ENCODE measurements around the gene GNAS. TPM values are rescaled to one million over a fixed set of nuclear protein-coding genes. Genes with fewer than 3 reads are reported as not detected.

GNAS gene
- total and polyA plus RNA-seq, 9 of the 15 experiments (the other 6 are each of a cell fraction or from before 2014, with no cell fraction given): 128 to 648 (median 266) TPM

DNA sequence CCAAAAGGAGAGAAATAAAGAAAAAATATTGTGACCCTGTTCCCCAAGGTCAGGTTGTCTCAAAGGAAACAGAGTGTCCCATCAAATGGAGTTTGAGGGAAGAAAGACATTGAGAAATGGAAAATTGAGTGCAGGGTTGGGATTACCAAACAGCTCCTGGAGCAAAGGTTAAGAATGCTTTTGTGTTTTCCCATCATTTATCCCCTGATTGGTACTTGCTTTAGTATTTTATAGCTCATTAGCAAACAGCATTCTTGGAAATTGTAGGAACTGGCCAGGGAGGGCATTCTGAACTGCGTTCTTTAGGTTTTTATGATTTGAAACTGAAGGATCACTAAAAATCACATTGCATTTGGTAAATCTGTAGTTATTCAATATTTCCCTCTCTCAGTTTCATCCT is 69.5 kb downstream of the GNAS start:
- H2AFZ ChIP-seq (ENCODE audit: low read depth, low read length): no peak overlapping the region
- H3K36me3 ChIP-seq (ENCODE audit: control insufficient read depth, insufficient read depth, low read length): no peaks in the 10 kb centered on the region
- in situ Hi-C loops (cut with MboI): no loop called here
- no peaks in the 10 kb centered on the region for H3K9me1 ChIP-seq (ENCODE audit: control insufficient read depth, insufficient read depth, low read length)
- DNase-seq (ENCODE audit: extremely low read depth in 1 of 4, low spot score in 3 of 4) (no peak), FAIRE-seq (no peak), ATAC-seq (no peak)
- CTCF ChIA-PET (ENCODE audit: low intra/inter-chr PET ratio): no interaction called here
- no peaks in the 10 kb centered on the region for H3K9me3 ChIP-seq (replicated peaks; ENCODE audit: control insufficient read depth, insufficient read depth, low read depth, low read length)
- no peak overlapping the region for H3K9ac ChIP-seq (ENCODE audit: insufficient read depth in 1 of 2, low read depth in 2 of 2, low read length in 2 of 2)
- H3K79me2 ChIP-seq (ENCODE audit: control insufficient read depth, insufficient read depth, low read length): no peaks in the 10 kb centered on the region
- peaks cover 5 to 12% of the 10 kb centered on the region in 2 experiments; a peak in 4 of 5 replicates for H3K27me3 ChIP-seq (ENCODE audit: control insufficient read depth in 2 of 2, insufficient read depth in 2 of 2, low read length in 2 of 2)
- BruUV-seq (replicated peaks): no TSS peak
- H3K4me1 ChIP-seq (replicated peaks in 1 of 2; ENCODE audit: control insufficient read depth in 2 of 2, insufficient read depth in 2 of 2, low read length in 2 of 2): no peaks in the 10 kb centered on the region; a peak in 1 of 5 replicates
- no peak for TF ChIP-seq NUFIP1 (IDR thresholded peaks at IDR 0.05; ENCODE audit: partially characterized antibody)
- TF ChIP-seq FOXK2 (conservative IDR thresholded peaks at IDR 0.05 in 1 of 2, IDR thresholded peaks at IDR 0.05 in 1 of 2; ENCODE audit: low read depth in 2 of 2): no peak
- TF ChIP-seq, protein P1, sequence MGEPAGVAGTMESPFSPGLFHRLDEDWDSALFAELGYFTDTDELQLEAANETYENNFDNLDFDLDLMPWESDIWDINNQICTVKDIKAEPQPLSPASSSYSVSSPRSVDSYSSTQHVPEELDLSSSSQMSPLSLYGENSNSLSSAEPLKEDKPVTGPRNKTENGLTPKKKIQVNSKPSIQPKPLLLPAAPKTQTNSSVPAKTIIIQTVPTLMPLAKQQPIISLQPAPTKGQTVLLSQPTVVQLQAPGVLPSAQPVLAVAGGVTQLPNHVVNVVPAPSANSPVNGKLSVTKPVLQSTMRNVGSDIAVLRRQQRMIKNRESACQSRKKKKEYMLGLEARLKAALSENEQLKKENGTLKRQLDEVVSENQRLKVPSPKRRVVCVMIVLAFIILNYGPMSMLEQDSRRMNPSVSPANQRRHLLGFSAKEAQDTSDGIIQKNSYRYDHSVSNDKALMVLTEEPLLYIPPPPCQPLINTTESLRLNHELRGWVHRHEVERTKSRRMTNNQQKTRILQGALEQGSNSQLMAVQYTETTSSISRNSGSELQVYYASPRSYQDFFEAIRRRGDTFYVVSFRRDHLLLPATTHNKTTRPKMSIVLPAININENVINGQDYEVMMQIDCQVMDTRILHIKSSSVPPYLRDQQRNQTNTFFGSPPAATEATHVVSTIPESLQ (CRISPR knock-in tag; IDR thresholded peaks at IDR 0.05): no peak
- TF ChIP-seq, protein P2, sequence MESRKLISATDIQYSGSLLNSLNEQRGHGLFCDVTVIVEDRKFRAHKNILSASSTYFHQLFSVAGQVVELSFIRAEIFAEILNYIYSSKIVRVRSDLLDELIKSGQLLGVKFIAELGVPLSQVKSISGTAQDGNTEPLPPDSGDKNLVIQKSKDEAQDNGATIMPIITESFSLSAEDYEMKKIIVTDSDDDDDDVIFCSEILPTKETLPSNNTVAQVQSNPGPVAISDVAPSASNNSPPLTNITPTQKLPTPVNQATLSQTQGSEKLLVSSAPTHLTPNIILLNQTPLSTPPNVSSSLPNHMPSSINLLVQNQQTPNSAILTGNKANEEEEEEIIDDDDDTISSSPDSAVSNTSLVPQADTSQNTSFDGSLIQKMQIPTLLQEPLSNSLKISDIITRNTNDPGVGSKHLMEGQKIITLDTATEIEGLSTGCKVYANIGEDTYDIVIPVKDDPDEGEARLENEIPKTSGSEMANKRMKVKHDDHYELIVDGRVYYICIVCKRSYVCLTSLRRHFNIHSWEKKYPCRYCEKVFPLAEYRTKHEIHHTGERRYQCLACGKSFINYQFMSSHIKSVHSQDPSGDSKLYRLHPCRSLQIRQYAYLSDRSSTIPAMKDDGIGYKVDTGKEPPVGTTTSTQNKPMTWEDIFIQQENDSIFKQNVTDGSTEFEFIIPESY (CRISPR knock-in tag; IDR thresholded peaks at IDR 0.05): no peak
- TF ChIP-seq, protein P3, sequence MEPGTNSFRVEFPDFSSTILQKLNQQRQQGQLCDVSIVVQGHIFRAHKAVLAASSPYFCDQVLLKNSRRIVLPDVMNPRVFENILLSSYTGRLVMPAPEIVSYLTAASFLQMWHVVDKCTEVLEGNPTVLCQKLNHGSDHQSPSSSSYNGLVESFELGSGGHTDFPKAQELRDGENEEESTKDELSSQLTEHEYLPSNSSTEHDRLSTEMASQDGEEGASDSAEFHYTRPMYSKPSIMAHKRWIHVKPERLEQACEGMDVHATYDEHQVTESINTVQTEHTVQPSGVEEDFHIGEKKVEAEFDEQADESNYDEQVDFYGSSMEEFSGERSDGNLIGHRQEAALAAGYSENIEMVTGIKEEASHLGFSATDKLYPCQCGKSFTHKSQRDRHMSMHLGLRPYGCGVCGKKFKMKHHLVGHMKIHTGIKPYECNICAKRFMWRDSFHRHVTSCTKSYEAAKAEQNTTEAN (CRISPR knock-in tag; IDR thresholded peaks at IDR 0.05): no peak
- POLR2A ChIA-PET: interaction anchor here (1.0 kb wide), 1 partner anchor 21 kb away, joined by 3 read pairs; no protein-coding TSS in a partner anchor
- 20% methylated on average over 1 of the region's 1 CpG for WGBS (ENCODE audit: insufficient coverage, low coverage, missing lambda C conversion rate)
- intact Hi-C loops (cut with micrococcal nuclease): no loop called here
- H3K4me2 ChIP-seq (ENCODE audit: insufficient read depth, low read length): no peak overlapping the region
- no peak overlapping the region for H3K4me3 ChIP-seq
- H4K20me1 ChIP-seq (replicated peaks; ENCODE audit: control insufficient read depth, insufficient read depth, low read length): no peaks in the 10 kb centered on the region
- H3K27ac ChIP-seq (ENCODE audit: extremely low read depth, low read depth, low read length): no peak overlapping the region
